ENCODE data around the gene STK10. TPM values are rescaled to one million over a fixed set of nuclear protein-coding genes. Genes with fewer than 3 reads are reported as not detected.

The STK10 gene
- total RNA-seq, 4 donors from 2014 or later, result 3.3 to 24.6 (median 13.4) TPM

DNA sequence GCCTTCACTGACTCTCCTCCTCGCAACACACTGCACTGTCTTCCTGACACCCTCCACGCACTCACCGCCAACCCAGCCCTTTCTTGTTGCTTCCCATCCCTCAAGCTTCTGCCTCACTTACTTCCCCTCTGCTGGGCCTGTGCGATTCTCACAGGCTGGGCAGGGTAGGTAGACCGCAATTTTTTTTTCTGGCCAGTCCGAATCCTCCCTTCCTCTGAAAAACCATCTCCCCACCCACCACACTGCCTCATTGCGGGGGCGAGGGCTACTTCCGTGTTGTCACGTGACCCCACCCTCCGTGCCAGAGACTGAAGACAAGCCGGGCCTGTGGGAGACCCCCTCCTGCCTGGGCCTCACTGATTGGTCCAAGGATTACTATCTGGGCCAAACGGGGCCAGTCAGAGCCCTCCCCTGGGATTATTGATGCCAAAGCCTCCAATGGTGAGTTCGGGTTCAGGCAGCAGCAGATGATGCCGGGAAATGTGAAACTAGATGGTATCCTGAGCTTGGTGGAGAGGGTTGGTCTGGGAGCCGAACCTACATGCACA, 73.1 kb downstream of the STK10 start:
- H3K36me3 ChIP-seq, result no peaks in the 10 kb centered on the region
- H3K4me3 ChIP-seq, result no peak overlapping the region
- TF ChIP-seq POLR2A (IDR thresholded peaks at IDR 0.05), result no peak
- TF ChIP-seq, protein P1, sequence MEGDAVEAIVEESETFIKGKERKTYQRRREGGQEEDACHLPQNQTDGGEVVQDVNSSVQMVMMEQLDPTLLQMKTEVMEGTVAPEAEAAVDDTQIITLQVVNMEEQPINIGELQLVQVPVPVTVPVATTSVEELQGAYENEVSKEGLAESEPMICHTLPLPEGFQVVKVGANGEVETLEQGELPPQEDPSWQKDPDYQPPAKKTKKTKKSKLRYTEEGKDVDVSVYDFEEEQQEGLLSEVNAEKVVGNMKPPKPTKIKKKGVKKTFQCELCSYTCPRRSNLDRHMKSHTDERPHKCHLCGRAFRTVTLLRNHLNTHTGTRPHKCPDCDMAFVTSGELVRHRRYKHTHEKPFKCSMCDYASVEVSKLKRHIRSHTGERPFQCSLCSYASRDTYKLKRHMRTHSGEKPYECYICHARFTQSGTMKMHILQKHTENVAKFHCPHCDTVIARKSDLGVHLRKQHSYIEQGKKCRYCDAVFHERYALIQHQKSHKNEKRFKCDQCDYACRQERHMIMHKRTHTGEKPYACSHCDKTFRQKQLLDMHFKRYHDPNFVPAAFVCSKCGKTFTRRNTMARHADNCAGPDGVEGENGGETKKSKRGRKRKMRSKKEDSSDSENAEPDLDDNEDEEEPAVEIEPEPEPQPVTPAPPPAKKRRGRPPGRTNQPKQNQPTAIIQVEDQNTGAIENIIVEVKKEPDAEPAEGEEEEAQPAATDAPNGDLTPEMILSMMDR (IDR thresholded peaks at IDR 0.05), result no peak
- H3K27me3 ChIP-seq, result no peaks in the 10 kb centered on the region
- no peak overlapping the region for H3K27ac ChIP-seq
- intact Hi-C loops (cut with DNase I; ENCODE audit: low total_unique reads), result no loop called here
- no peak for DNase-seq
- H3K4me1 ChIP-seq, result no peaks in the 10 kb centered on the region
- H3K9me3 ChIP-seq, result no peaks in the 10 kb centered on the region

DNA sequence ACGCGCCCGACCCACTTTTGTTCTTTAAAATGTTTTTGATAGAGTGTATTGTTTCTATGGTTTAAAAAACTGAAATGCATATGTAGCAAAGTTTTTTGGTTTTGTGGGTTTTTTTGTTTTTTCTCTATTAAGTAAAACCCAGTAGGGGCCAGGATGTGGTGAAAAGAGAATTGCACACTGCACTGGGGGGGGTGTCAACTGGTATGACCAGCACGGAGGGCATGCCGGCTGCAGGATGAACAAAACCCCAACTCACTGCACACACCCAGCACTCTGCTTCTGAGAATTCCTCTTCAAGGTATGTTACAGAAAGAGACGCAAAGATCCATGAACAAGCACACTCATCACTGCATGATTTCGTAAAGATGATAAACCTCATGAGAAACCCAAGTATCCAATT, 75.0 kb downstream of the STK10 start:
- DNase-seq, result no peak
- no peaks in the 10 kb centered on the region for H3K4me1 ChIP-seq
- no peaks in the 10 kb centered on the region for H3K9me3 ChIP-seq
- H3K4me3 ChIP-seq, result no peak overlapping the region
- intact Hi-C loops (cut with DNase I; ENCODE audit: low total_unique reads), result no loop called here
- no peak overlapping the region for H3K27ac ChIP-seq
- H3K36me3 ChIP-seq, result no peaks in the 10 kb centered on the region
- TF ChIP-seq, protein P1 (IDR thresholded peaks at IDR 0.05), result no peak
- TF ChIP-seq POLR2A (IDR thresholded peaks at IDR 0.05), result no peak
- H3K27me3 ChIP-seq, result no peaks in the 10 kb centered on the region

DNA sequence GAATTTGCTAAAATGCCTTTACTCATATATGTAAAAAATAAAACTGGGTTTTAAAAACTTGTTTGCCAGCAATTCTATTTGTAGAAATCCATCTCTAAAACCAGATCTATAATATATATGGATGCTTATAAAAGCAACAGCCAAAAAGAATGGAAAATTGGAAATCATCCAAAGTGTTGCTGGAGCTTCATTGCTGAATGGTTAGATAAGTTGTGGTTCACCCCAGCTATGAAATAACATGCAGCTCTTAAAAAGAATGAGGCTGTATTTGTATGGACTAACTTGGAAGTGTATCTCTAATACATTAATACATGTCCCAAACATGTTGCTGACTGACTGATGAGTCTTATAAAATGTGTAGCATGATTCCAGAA, 76.2 kb downstream of the STK10 start:
- Histone ChIP-seq H3K27ac (peak overlapping the region; percentile 43 to 62), H3K4me1 (no peaks in the 10 kb centered on the region), H3K9me3 (no peaks in the 10 kb centered on the region), H3K4me3 (no peak overlapping the region), H3K36me3 (no peaks in the 10 kb centered on the region), H3K27me3 (no peaks in the 10 kb centered on the region)
- DNase-seq, result no peak
- TF ChIP-seq, protein P1 (IDR thresholded peaks at IDR 0.05), result no peak
- no peak for TF ChIP-seq POLR2A (IDR thresholded peaks at IDR 0.05)
- intact Hi-C loops (cut with DNase I; ENCODE audit: low total_unique reads), result no loop called here

DNA sequence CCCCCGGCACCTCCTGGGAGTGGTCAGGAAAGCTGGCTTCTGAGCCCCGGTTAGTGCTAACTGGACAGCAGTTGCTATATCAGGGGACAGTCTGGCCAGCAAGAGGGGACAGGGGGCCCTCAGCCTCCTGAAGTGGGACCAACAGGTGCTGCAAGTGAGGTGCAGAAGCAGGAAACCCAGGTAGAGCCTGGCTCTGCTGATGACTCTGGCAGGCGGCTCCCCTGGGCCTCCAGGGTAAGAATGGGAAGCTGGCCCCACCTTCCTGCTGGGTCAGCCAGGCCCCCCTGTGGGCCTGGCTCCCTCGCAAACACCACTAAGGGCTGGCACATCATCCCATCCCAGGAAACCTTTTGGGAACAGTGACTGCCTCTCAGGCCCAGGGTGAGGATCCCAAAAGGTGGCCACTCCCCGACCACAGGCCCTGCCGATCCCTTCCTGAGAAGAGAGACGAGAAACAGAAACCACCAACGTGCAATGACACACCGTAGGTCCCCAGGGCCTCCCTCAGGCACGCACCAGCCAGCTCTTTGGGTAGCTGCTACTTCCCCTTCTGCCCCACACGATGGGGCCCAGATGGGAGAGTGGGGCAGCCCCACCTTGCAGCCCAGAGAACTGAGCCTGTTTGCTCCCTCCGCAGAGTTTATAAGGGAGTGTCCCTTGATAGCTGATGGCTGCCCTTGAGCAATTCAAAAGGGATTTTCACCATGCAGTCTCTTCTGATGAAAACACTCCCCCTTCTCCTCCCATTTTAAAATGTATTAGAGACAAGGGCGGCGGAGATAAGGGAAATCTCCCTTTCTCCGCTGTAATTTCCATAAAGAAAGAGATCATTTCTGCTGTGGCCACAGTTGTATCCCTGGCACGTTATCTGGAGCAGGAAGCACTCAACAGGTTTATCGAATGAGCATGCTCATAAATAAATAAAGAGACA, 76.8 kb downstream of the STK10 start:
- DNase-seq, result no peak
- H3K9me3 ChIP-seq, result no peaks in the 10 kb centered on the region
- intact Hi-C loops (cut with DNase I; ENCODE audit: low total_unique reads), result no loop called here
- no peaks in the 10 kb centered on the region for H3K4me1 ChIP-seq
- H3K27me3 ChIP-seq, result no peaks in the 10 kb centered on the region
- peak overlapping the region; percentile 43 to 62 for H3K27ac ChIP-seq
- TF ChIP-seq POLR2A (IDR thresholded peaks at IDR 0.05), result no peak
- TF ChIP-seq, protein P1 (IDR thresholded peaks at IDR 0.05), result no peak
- H3K4me3 ChIP-seq, result peak overlapping the region in 1 of 2 donors; percentile 13
- H3K36me3 ChIP-seq, result no peaks in the 10 kb centered on the region

DNA sequence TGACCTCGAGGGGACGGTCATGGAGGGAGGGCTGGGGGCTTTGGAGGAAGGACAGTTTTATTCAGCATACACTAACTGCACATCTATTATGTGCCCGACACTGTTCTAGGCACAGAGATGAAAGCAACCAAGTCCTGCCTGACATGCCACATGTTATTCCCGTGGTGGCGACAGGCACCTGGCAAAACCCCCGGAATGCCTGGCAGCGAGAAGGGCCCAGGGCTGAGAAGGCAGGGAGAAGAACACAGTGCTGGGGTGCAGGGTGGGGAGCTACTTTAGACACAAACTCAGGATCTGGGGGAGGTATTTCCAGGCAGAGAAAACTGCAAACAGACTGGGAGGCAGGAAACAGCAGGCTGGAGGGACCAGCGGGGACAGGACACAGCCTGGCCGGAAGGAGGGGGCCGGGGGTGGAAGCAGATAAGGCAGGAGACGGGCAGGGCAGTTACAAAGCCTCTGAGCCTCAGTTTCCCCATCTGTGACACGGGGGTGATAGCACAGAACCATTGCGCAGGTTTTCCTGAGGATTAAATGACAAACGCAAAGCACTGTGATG, 77.7 kb downstream of the STK10 start:
- no peak overlapping the region for H3K4me3 ChIP-seq
- no peaks in the 10 kb centered on the region for H3K9me3 ChIP-seq
- TF ChIP-seq POLR2A (IDR thresholded peaks at IDR 0.05), result no peak
- TF ChIP-seq, protein P1 (IDR thresholded peaks at IDR 0.05), result no peak
- H3K4me1 ChIP-seq, result no peaks in the 10 kb centered on the region
- no peaks in the 10 kb centered on the region for H3K36me3 ChIP-seq
- intact Hi-C loops (cut with DNase I; ENCODE audit: low total_unique reads), result no loop called here
- peak overlapping the region; percentile 43 to 62 for H3K27ac ChIP-seq
- no peak for DNase-seq
- H3K27me3 ChIP-seq, result no peaks in the 10 kb centered on the region
